ENCODE data around the gene ANP32B.

The ANP32B gene

GRCh38 chr9:98031169-98031568 is 48.0 kb downstream of the ANP32B start:
- no peak for DNase-seq (ENCODE audit: low read depth)

- DNase-seq (ENCODE audit: low read depth): no peak
Observed at GRCh38 chr9:98031935-98032334, 48.8 kb downstream of the ANP32B start.

DNA sequence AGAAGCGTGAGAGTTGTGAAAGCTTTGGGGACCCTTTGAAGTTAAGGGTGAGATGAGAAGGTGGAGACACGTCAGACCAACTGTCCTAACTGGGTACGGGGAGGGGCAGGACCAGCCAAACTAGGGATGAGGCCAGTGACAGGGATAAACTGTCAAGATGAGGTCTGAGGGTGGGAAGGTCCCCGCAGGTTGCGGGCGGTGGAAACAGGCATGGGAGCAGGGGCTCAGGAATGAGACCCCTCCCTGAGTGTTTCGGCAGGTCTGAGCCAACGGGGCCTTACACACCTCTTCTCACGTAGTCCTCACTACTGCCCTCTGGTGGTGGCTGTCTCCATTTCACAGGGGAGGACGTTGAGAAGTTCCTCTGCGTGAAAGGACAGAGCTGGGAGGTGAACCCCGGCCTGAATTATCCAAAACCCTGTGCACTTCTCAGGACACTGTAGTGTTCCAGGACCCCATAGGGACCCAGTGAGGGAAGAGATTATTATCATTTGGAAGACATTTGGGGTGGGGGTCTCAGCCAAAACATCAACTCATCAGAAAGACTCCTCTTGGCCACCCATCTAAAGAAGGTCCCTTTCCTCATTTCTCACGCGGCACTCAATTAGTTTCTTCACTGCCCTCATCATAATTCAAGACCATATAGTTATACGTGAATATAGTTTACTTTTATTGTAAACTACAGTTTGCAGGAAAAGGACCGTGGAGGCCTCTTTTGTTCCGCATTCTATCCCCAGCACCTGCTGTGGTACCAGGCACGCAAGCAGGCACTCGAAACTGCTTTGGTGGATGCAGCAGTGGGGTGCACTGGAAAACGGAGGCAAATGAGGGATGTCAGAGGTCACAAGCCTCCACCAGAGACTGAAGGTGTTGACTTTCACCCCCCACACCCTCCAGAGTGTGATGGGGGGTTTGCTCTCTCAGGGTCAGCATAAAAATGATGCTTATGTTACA is 51.7 kb downstream of the ANP32B start:
- no peak for DNase-seq (ENCODE audit: low read depth)

GRCh38 chr9:98037357-98037756 is 54.2 kb downstream of the ANP32B start:
- DNase-seq (ENCODE audit: low read depth): no peak

DNA sequence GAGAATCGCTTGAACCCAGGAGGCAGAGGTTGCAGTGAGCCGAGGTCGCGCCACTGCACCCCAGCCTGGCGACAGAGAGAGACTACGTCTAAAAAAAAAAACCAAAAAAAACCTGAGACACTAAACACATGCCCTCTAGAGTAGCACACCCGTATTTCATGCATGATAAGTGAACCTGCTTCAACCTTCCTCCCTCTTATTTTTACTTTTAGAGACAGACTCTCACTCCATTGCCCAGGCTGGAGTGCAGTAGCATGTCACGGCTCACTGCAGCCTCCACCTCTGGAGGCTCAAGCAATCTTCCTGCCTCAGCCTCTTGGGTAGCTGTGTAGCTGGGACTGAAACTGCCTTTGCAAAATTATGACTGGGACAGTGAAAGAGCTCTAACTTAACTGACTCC is 55.8 kb downstream of the ANP32B start:
- DNase-seq (ENCODE audit: low read depth): no peak

DNA sequence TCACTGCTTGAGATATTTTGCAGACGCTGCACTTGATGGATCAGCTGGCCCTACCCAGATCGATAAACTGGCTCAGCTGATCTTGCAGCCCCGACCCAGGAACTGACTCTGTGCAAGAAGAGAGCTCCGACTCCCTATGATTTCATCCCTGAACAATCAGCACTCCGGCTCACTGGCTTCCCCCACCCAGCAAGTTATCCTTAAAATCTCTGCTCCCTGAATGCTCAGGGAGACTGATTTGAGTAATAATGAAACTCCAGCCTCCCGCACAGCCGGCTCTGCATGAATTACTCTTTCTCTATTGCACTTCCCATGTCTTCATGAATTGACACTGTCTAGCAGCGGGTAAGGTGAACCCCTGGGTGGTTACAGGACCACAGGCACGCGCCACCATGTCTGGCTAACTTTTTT is 56.5 kb downstream of the ANP32B start:
- DNase-seq (ENCODE audit: low read depth): no peak

DNA sequence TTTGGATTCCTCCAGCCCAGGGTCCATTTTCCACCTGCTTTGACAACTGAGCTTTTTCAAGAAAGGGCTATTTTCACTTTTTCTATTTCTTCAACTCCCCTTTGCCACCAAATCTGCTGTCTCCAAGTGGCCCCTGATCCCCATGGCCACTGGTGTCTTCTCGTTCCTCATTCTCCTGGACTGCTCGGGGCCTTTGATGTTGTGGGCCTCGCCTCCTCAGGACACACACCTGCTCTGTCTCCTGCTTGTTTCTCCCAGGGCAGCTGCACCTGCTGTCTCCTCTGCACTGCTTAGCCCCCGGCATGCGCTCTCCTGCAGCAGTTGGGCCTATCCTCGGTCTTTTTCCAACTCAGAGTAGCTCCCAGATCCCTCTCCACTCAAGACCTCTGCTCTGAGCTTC is 57.1 kb downstream of the ANP32B start:
- DNase-seq (ENCODE audit: low read depth): no peak

- DNase-seq (ENCODE audit: low read depth): no peak
Observed at GRCh38 chr9:98043915-98044314, 60.8 kb downstream of the ANP32B start.

DNA sequence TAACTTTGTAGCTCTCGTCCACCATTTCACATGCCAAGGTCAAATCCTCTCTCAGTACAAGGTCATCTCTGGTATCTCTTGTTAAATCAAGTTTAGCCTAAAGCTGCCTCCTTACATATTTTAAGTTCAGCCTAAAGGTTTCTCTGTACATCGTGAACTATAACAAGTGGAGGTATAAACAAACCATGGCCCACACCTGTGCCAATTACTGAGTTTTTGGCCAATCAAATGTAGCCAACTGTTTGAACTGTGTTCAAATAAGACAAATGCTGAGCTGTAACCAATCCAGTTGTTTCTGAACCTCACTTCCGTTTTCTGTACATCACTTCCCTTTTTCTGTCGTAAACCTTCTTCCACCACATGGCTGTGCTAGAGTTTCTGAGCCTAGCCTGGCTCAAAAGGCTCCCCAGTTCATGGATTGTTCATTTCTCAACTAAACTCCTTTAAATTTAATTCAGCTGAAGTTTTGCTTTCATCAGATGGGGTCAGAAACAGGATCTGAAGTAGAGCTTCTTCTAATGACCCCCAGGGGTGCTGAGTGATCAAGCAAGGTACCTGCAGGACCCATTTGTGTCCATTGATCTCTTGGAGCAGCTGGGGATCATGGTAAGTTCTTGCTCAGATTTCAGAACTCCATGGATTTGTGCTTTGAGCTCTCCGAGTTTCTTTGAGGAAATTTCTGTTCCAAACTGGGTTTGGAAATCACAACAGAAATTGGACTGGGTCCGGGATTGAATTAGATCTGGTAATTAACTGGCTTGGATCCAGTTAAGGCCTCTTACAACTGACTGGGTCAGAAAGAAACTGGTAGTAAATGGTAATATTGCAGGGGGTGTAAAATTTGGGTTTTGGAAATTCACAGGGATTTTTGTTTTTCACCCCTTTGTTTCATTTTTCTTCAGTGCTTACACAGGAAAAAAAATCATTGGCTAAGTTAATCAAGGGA is 62.4 kb downstream of the ANP32B start:
- no peak for DNase-seq (ENCODE audit: low read depth)

DNA sequence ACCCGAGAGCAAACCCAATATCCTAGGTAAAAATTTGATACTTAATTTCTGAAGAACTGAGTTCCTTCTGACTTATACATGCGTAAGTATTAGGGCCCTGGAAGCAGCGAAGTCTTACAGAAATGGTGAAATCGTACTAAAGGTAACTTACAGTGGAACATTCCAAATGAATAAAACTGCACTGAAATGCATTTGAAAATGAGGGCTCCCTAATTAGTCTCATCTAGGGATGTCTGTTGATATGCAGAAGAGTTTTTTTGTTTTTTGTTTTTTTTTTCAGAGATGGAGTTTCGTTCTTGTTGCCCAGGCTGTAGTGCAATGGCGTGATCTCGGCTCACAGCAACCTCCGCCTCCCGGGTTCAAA is 63.0 kb downstream of the ANP32B start:
- DNase-seq (ENCODE audit: low read depth): no peak

GRCh38 chr9:98047002-98047401 is 63.9 kb downstream of the ANP32B start:
- no peak for DNase-seq (ENCODE audit: low read depth)

GRCh38 chr9:98049288-98050072 is 66.3 kb downstream of the ANP32B start:
- DNase-seq (ENCODE audit: low read depth): no peak

DNA sequence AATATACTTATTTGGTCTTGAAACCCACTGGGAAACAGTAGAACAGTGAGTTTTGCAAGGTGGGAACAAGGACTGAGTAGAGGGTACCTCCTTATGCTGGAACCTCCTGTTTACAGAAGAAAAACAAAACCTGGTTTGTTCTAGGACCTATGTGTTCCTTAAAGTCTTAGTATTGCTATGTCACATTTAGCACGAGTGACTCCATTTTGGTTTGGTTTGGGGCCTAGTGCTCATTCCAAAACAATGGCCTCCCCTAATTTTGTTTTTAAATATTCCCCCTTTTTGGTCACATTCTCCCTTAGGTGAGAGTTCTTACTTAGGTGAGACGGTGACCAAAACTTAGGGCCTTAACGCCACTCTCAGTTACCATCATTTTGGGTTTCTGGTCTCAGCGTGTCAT is 67.2 kb downstream of the ANP32B start:
- DNase-seq (ENCODE audit: low read depth): no peak

GRCh38 chr9:98054376-98054951 is 71.3 kb downstream of the ANP32B start:
- DNase-seq (ENCODE audit: low read depth): no peak

DNA sequence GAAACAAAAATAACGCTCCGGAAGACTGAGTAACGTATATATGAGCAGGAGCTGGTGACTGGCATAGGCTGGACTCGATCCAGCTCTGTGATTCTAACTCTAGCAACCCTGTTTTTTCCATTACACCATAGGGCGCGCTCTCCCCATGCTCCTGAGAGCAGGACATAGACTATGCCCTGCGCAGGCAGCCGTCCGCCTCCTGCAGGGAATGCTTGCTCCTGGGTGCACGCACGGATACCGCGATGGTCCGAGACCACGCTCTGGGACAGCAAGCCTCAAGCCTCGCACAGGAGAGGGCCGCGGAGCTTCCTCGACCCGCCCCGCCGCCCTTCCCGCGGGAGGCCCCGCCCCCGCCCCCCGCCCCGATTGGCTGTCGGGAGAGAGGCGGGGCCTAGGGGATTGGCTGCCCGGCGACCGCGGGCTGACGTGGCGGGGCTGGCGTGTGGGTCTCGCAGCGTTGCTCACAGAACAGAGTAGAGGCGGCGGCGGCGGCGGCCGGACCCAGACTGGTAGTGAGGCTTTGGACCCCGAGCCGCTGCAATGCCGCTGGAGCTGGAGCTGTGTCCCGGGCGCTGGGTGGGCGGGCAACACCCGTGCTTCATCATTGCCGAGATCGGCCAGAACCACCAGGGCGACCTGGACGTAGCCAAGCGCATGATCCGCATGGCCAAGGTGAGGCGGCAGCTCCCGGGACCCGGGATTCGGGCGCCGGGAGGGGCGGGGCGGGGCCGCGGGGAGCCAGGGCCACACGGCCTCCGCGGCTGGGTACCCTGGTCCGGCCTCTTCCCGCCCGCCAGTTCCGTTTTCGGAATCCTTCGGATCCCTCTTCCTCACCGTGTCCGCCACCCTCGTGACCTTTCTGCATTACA is 73.4 kb downstream of the ANP32B start, which contains the start of gene NANS:
TSS of gene NANS (plus strand) at position 464 of the 869 bp plus-strand sequence. CDS start at position 541, 77 bp downstream.
- DNase-seq (ENCODE audit: low read depth): peak; percentile 83

GRCh38 chr9:98057138-98057799 is 74.1 kb downstream of the ANP32B start:
- no peak for DNase-seq (ENCODE audit: low read depth)

DNA sequence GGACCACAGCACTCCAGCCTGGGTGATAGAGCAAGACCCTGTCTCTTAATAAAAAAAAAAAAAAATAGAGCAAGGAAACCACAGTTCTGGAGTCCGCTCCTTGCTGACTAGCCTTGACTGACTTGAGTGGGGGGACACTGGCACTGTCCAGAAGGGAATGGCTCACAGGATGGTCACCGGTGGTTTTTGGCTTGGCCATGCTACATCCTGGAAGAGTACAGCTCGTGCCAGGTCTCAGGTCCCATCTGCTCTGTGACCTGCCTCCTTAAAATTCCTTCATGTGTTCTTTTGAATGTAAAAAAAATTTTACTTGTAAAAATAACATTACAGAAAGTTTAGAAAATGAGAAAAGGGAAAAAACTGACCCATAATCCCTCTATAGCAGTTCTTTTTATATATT is 79.0 kb downstream of the ANP32B start:
- DNase-seq (ENCODE audit: low read depth): no peak

- DNase-seq (ENCODE audit: low read depth): no peak
Observed at GRCh38 chr9:98064623-98065392, 81.7 kb downstream of the ANP32B start.

Data from HS-27A (cell line).